Measurements from ENCODE around the gene KCNQ1. TPM values are rescaled to one million over a fixed set of nuclear protein-coding genes. Genes with fewer than 3 reads are reported as not detected.
A peak's percentile ranks its signal among the peaks of the same experiment; 100 is the strongest.

KCNQ1 gene
- total and polyA plus RNA-seq, 9 of the 15 experiments (the other 6 are each of a cell fraction or from before 2014, with no cell fraction given), result 0.44 TPM; not detected in 8

GRCh38 chr11:2885678-2886081, 440.9 kb downstream of the KCNQ1 start, which contains the start of gene CDKN1C:
Gene CDKN1C, minus strand, starts transcription at chr11:2885775. Its CDS starts 319 bp downstream, at chr11:2885456.
- BruUV-seq (replicated peaks), result no TSS peak
- H3K9ac ChIP-seq (ENCODE audit: insufficient read depth in 1 of 2, low read depth in 2 of 2, low read length in 2 of 2), result peak within 1 kb of the TSS; percentile 47 to 91; a peak in 3 of 4 replicates
- H3K27me3 ChIP-seq (ENCODE audit: control insufficient read depth in 2 of 2, insufficient read depth in 2 of 2, low read length in 2 of 2), result 0 out of 5 replicates have a peak, but pooled peaks cover 0 to 5% of the 10 kb centered on the region in 2 experiments
- no peaks in the 10 kb centered on the region for H3K9me1 ChIP-seq (ENCODE audit: control insufficient read depth, insufficient read depth, low read length)
- H4K20me1 ChIP-seq (replicated peaks; ENCODE audit: control insufficient read depth, insufficient read depth, low read length), result no peaks in the 10 kb centered on the region
- peak within 1 kb of the TSS; percentile 86 for H2AFZ ChIP-seq (ENCODE audit: low read depth, low read length)
- ChIA-PET CTCF (ENCODE audit: low intra/inter-chr PET ratio) (interaction anchor here (1.3 to 10.6 kb wide), 2 partner anchors 322 to 352 kb away, joined by 4 to 228 read pairs; no protein-coding TSS in a partner anchor), POLR2A (interaction anchor here (0.6 to 2.0 kb wide), 6 partner anchors 40 to 354 kb away, joined by 3 to 10 read pairs (median 4); partner anchors contain the start of gene KCNQ1OT1)
- under 1% methylated on average over 26 of the region's 61 CpGs for WGBS (ENCODE audit: insufficient coverage, low coverage, missing lambda C conversion rate)
- peak within 1 kb of the TSS; percentile 59 for H3K4me3 ChIP-seq
- no peaks in the 10 kb centered on the region for H3K79me2 ChIP-seq (ENCODE audit: control insufficient read depth, insufficient read depth, low read length)
- peaks cover 21 to 81% of the 10 kb centered on the region in 2 experiments for H3K4me1 ChIP-seq (replicated peaks in 1 of 2; ENCODE audit: control insufficient read depth in 2 of 2, insufficient read depth in 2 of 2, low read length in 2 of 2)
- intact Hi-C loops (cut with micrococcal nuclease), result loop anchor here (5.0 to 10.0 kb wide), 2 partner anchors 188 to 321 kb away; partner anchors contain the start of gene KCNQ1OT1
- FAIRE-seq (no peak), ATAC-seq (peak; percentile 82), DNase-seq (ENCODE audit: extremely low read depth in 1 of 4, low spot score in 3 of 4) (peak; percentile 93 to 97 (median 94))
- no peaks in the 10 kb centered on the region for H3K9me3 ChIP-seq (replicated peaks; ENCODE audit: control insufficient read depth, insufficient read depth, low read depth, low read length)
- H3K36me3 ChIP-seq (ENCODE audit: control insufficient read depth, insufficient read depth, low read length), result no peaks in the 10 kb centered on the region
- in situ Hi-C loops (cut with MboI), result loop anchor here (5.0 kb wide), 1 partner anchor 353 kb away; no protein-coding TSS in a partner anchor
- peak within 1 kb of the TSS; percentile 49; the same call in 2 of the 3 replicates for H3K27ac ChIP-seq (ENCODE audit: extremely low read depth, low read depth, low read length)
- peak within 1 kb of the TSS; percentile 90 for H3K4me2 ChIP-seq (ENCODE audit: insufficient read depth, low read length)
- TF ChIP-seq ZNF449 (CRISPR knock-in tag; IDR thresholded peaks at IDR 0.05) (no peak), RFX1 (IDR thresholded peaks at IDR 0.05) (no peak), NONO (IDR thresholded peaks at IDR 0.05; ENCODE audit: low read depth in 2 of 2, low read length in 1 of 2) (peak in 1 of 2 experiments; percentile 96; a peak in 2 of 4 replicates), CREM (IDR thresholded peaks at IDR 0.05; ENCODE audit: low read depth) (0 out of 2 replicates have a peak, but pooled peaks have one; percentile 7), IRF9 (tag; IDR thresholded peaks at IDR 0.05) (no peak), KDM5B (IDR thresholded peaks at IDR 0.05; ENCODE audit: insufficient replicate concordance, low read depth, low read length) (peak; percentile 98), PTBP1 (IDR thresholded peaks at IDR 0.05; ENCODE audit: low read depth, low read length) (no peak), RBFOX2 (IDR thresholded peaks at IDR 0.05; ENCODE audit: low read depth, low read length) (peak; percentile 88), CXXC5 (CRISPR knock-in tag; IDR thresholded peaks at IDR 0.05) (peak; percentile 65), XRCC3 (IDR thresholded peaks at IDR 0.05) (no peak), DLX4 (CRISPR knock-in tag; IDR thresholded peaks at IDR 0.05) (no peak), NCOA4 (IDR thresholded peaks at IDR 0.05; ENCODE audit: partially characterized antibody) (no peak)
- TF ChIP-seq, protein P1, sequence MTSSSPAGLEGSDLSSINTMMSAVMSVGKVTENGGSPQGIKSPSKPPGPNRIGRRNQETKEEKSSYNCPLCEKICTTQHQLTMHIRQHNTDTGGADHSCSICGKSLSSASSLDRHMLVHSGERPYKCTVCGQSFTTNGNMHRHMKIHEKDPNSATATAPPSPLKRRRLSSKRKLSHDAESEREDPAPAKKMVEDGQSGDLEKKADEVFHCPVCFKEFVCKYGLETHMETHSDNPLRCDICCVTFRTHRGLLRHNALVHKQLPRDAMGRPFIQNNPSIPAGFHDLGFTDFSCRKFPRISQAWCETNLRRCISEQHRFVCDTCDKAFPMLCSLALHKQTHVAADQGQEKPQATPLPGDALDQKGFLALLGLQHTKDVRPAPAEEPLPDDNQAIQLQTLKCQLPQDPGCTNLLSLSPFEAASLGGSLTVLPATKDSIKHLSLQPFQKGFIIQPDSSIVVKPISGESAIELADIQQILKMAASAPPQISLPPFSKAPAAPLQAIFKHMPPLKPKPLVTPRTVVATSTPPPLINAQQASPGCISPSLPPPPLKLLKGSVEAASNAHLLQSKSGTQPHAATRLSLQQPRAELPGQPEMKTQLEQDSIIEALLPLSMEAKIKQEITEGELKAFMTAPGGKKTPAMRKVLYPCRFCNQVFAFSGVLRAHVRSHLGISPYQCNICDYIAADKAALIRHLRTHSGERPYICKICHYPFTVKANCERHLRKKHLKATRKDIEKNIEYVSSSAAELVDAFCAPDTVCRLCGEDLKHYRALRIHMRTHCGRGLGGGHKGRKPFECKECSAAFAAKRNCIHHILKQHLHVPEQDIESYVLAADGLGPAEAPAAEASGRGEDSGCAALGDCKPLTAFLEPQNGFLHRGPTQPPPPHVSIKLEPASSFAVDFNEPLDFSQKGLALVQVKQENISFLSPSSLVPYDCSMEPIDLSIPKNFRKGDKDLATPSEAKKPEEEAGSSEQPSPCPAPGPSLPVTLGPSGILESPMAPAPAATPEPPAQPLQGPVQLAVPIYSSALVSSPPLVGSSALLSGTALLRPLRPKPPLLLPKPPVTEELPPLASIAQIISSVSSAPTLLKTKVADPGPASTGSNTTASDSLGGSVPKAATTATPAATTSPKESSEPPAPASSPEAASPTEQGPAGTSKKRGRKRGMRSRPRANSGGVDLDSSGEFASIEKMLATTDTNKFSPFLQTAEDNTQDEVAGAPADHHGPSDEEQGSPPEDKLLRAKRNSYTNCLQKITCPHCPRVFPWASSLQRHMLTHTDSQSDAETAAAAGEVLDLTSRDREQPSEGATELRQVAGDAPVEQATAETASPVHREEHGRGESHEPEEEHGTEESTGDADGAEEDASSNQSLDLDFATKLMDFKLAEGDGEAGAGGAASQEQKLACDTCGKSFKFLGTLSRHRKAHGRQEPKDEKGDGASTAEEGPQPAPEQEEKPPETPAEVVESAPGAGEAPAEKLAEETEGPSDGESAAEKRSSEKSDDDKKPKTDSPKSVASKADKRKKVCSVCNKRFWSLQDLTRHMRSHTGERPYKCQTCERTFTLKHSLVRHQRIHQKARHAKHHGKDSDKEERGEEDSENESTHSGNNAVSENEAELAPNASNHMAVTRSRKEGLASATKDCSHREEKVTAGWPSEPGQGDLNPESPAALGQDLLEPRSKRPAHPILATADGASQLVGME (CRISPR knock-in tag; IDR thresholded peaks at IDR 0.05), result no peak
